ENCODE results near the gene POLG.

POLG gene

GRCh38 chr15:89352476-89352875 is 17.9 kb upstream of the POLG start:
- Histone ChIP-seq H3K36me3 (ENCODE audit: control insufficient read depth, insufficient read depth, low read length) (no peaks in the 10 kb centered on the region), H3K4me3 (replicated peaks; ENCODE audit: low read depth, low read length) (no peak overlapping the region), H3K27me3 (replicated peaks; ENCODE audit: control insufficient read depth, insufficient read depth, low read length) (0 out of 2 replicates have a peak, but pooled peaks cover 2% of the 10 kb centered on the region)
- DNase-seq (ENCODE audit: extremely low read depth, insufficient read length) = no peak
- TF ChIP-seq CTCF (IDR thresholded peaks at IDR 0.05; ENCODE audit: insufficient read depth, low read length, poor library complexity, severe bottlenecking) = no peak

GRCh38 chr15:89349206-89349558 is 14.6 kb upstream of the POLG start:
- H3K36me3 ChIP-seq (ENCODE audit: control insufficient read depth, insufficient read depth, low read length) = no peaks in the 10 kb centered on the region
- no peak for TF ChIP-seq CTCF (IDR thresholded peaks at IDR 0.05; ENCODE audit: insufficient read depth, low read length, poor library complexity, severe bottlenecking)
- peaks cover 2% of the 10 kb centered on the region; the same call in 1 of the 2 replicates for H3K27me3 ChIP-seq (replicated peaks; ENCODE audit: control insufficient read depth, insufficient read depth, low read length)
- no peak overlapping the region for H3K4me3 ChIP-seq (replicated peaks; ENCODE audit: low read depth, low read length)
- no peak for DNase-seq (ENCODE audit: extremely low read depth, insufficient read length)

- peaks cover 2% of the 10 kb centered on the region for H3K27me3 ChIP-seq (replicated peaks; ENCODE audit: control insufficient read depth, insufficient read depth, low read length)
- DNase-seq (ENCODE audit: extremely low read depth, insufficient read length) = no peak
- no peaks in the 10 kb centered on the region for H3K36me3 ChIP-seq (ENCODE audit: control insufficient read depth, insufficient read depth, low read length)
- no peak for TF ChIP-seq CTCF (IDR thresholded peaks at IDR 0.05; ENCODE audit: insufficient read depth, low read length, poor library complexity, severe bottlenecking)
- H3K4me3 ChIP-seq (replicated peaks; ENCODE audit: low read depth, low read length) = no peak overlapping the region
Measured at GRCh38 chr15:89346516-89347231, 12.1 kb upstream of the POLG start.

GRCh38 chr15:89345248-89345647 is 10.6 kb upstream of the POLG start:
- no peak overlapping the region for H3K4me3 ChIP-seq (replicated peaks; ENCODE audit: low read depth, low read length)
- no peak for DNase-seq (ENCODE audit: extremely low read depth, insufficient read length)
- H3K27me3 ChIP-seq (replicated peaks; ENCODE audit: control insufficient read depth, insufficient read depth, low read length) = peaks cover 2% of the 10 kb centered on the region
- no peak for TF ChIP-seq CTCF (IDR thresholded peaks at IDR 0.05; ENCODE audit: insufficient read depth, low read length, poor library complexity, severe bottlenecking)
- H3K36me3 ChIP-seq (ENCODE audit: control insufficient read depth, insufficient read depth, low read length) = no peaks in the 10 kb centered on the region

GRCh38 chr15:89342840-89343239 is 8.2 kb upstream of the POLG start:
- TF ChIP-seq CTCF (IDR thresholded peaks at IDR 0.05; ENCODE audit: insufficient read depth, low read length, poor library complexity, severe bottlenecking) = no peak
- Histone ChIP-seq H3K4me3 (replicated peaks; ENCODE audit: low read depth, low read length) (no peak overlapping the region), H3K27me3 (replicated peaks; ENCODE audit: control insufficient read depth, insufficient read depth, low read length) (peaks cover 2% of the 10 kb centered on the region), H3K36me3 (ENCODE audit: control insufficient read depth, insufficient read depth, low read length) (no peaks in the 10 kb centered on the region)
- DNase-seq (ENCODE audit: extremely low read depth, insufficient read length) = no peak
